HFFc6 (cell line): ENCODE measurements around the gene FGGY. TPM values are rescaled to one million over a fixed set of nuclear protein-coding genes. Genes with fewer than 3 reads are reported as not detected.

Experiments
- DNase-seq: peaks from one replicate; pipeline ENCODE4 v3.0.0-alpha.2; 2018
- H3K27ac Mint-ChIP-seq: 2 replicates; pipeline ENCODE4 v1.8.0; 2020; ENCODE audit warnings: mild to moderate bottlenecking, mixed read lengths
- H3K27me3 Mint-ChIP-seq: 2 replicates; pipeline ENCODE4 v1.8.0; 2021; ENCODE audit warnings: mild to moderate bottlenecking, moderate library complexity, mixed read lengths; ENCODE audit not compliant: insufficient read depth
- H3K36me3 Mint-ChIP-seq: 2 replicates; pipeline ENCODE4 v1.8.0; 2021; ENCODE audit warnings: low read depth, mixed read lengths
- H3K4me1 Mint-ChIP-seq: 2 replicates; pipeline ENCODE4 v1.8.0; 2020; ENCODE audit warnings: low read depth, mixed read lengths
- H3K4me3 Mint-ChIP-seq: 2 replicates; pipeline ENCODE4 v1.8.0; 2020; ENCODE audit warnings: mild to moderate bottlenecking, moderate library complexity, mixed read lengths
- H3K9me3 Mint-ChIP-seq: 2 replicates; pipeline ENCODE4 v1.8.0; 2020; ENCODE audit warnings: mild to moderate bottlenecking, mixed read lengths
- CTCF ChIP-seq: fragments of 200-600 bp; sonication (generic); IDR thresholded peaks from 2 replicates; pipeline ENCODE4 v1.5.0; 2021; ENCODE audit warnings: antibody characterized with exemption, mild to moderate bottlenecking
- total RNA-seq, 6 experiments: library from RNA; stranded (reverse); fragmentation: NEBNext Ultra II Directional; extraction: Animal tissue kit (Norgen Biotek cat#: 25700); gene quantifications; 2 replicates in 1 of 6; 3 replicates in 5 of 6; pipeline ENCODE4 v1.2.3, GENCODE V29; 2021

The FGGY gene
- total RNA-seq, 6 experiments from 2014 or later: 16.4 to 20.1 (median 18.7) TPM

- H3K4me3 Mint-ChIP-seq: no peak overlapping the region
- no peak for TF ChIP-seq CTCF
- no peak overlapping the region for H3K27ac Mint-ChIP-seq
- peaks cover 39% of the 10 kb centered on the region for H3K36me3 Mint-ChIP-seq
- no peak for DNase-seq
- H3K9me3 Mint-ChIP-seq: peaks cover 34% of the 10 kb centered on the region
- H3K4me1 Mint-ChIP-seq: peaks cover 45% of the 10 kb centered on the region
- no peaks in the 10 kb centered on the region; the same call in 1 of the 2 replicates for H3K27me3 Mint-ChIP-seq
Measured at GRCh38 chr1:59675936-59676335, 379.0 kb downstream of the FGGY start.

- H3K4me1 Mint-ChIP-seq: peaks cover 29% of the 10 kb centered on the region
- H3K36me3 Mint-ChIP-seq: peaks cover 24% of the 10 kb centered on the region
- 0 out of 2 replicates have a peak overlapping the region, but pooled peaks have one; percentile 28 for H3K4me3 Mint-ChIP-seq
- peak overlapping the region; percentile 72 for H3K27ac Mint-ChIP-seq
- no peaks in the 10 kb centered on the region; the same call in 1 of the 2 replicates for H3K27me3 Mint-ChIP-seq
- peaks cover 18% of the 10 kb centered on the region for H3K9me3 Mint-ChIP-seq
- DNase-seq: no peak
- no peak for TF ChIP-seq CTCF
Measured at GRCh38 chr1:59678040-59678439, 381.1 kb downstream of the FGGY start.

- peak; percentile 96 for DNase-seq
- peaks cover 26% of the 10 kb centered on the region for H3K4me1 Mint-ChIP-seq
- no peaks in the 10 kb centered on the region for H3K27me3 Mint-ChIP-seq
- peak overlapping the region; percentile 72 for H3K27ac Mint-ChIP-seq
- TF ChIP-seq CTCF: no peak
- peak overlapping the region; percentile 37 for H3K4me3 Mint-ChIP-seq
- peaks cover 18% of the 10 kb centered on the region for H3K36me3 Mint-ChIP-seq
- peaks cover 12% of the 10 kb centered on the region for H3K9me3 Mint-ChIP-seq
Measured at GRCh38 chr1:59678493-59679228, 381.8 kb downstream of the FGGY start.

GRCh38 chr1:59680044-59680443 lies 383.1 kb downstream of the FGGY start:
- Mint-ChIP-seq H3K27ac (no peak overlapping the region), H3K27me3 (no peaks in the 10 kb centered on the region), H3K4me3 (no peak overlapping the region), H3K4me1 (peaks cover 26% of the 10 kb centered on the region), H3K36me3 (peaks cover 4% of the 10 kb centered on the region; the same call in 1 of the 2 replicates), H3K9me3 (no peaks in the 10 kb centered on the region)
- DNase-seq: no peak
- no peak for TF ChIP-seq CTCF

GRCh38 chr1:59682396-59683080 lies 385.6 kb downstream of the FGGY start:
- no peaks in the 10 kb centered on the region for H3K27me3 Mint-ChIP-seq
- H3K4me3 Mint-ChIP-seq: no peak overlapping the region
- no peak for DNase-seq
- no peak for TF ChIP-seq CTCF
- H3K4me1 Mint-ChIP-seq: peaks cover 18% of the 10 kb centered on the region
- H3K27ac Mint-ChIP-seq: no peak overlapping the region
- H3K36me3 Mint-ChIP-seq: no peaks in the 10 kb centered on the region; the same call in 1 of the 2 replicates
- no peaks in the 10 kb centered on the region for H3K9me3 Mint-ChIP-seq
